Kidney capillary endothelial cell (primary cell): ENCODE data around the gene MRPL34.

ENCODE experiments used
- DNase-seq: peaks from one replicate; pipeline ENCODE4 v3.0.0-alpha.2; 2018; ENCODE audit warnings: low spot score

MRPL34 gene

GRCh38 chr19:17328517-17329365 lies 23.1 kb downstream of the MRPL34 start:
- no peak for DNase-seq

DNA sequence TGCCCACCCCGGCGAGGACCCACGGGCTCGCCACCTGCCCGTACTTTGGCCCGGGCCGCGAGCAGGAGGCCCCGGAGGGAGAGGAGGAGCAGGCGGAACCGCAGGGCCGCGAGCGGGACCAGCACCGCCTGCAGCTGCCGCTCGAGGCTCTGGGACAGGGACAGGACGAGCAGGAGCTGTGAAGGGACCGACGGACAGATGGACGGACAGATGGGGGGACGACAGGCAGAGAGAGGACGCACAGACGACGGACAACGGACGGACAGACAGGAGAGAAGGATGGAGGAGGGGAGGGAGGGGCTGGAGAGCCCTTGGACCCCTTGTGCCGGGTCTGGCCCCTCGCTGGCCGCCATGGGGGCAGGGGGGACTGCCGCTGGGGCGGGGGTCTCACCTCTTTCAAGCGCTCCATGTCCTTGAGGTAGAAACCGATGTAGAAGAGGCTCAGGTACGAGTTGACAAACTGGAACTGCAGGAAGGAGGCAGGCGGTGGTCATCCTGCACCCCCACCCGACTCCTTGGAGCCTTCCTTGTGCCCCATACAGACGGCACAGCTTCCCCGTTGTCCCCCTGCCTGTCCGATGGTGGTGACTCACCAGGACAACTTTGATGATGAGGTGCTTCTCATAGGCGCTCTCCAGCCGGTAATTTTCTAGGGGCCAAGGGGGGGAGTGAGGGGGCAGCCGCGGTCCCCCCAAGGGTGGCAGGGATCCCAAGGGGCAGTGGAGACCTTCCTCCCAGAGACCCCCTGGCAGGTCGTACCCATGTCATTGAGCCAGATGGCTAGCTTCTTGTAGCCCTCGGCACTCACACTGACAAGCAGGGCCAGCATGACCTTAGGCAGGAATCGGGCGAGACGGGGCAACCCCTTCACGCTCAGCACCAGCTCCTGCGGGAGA lies 23.9 kb downstream of the MRPL34 start:
- DNase-seq = no peak

DNA sequence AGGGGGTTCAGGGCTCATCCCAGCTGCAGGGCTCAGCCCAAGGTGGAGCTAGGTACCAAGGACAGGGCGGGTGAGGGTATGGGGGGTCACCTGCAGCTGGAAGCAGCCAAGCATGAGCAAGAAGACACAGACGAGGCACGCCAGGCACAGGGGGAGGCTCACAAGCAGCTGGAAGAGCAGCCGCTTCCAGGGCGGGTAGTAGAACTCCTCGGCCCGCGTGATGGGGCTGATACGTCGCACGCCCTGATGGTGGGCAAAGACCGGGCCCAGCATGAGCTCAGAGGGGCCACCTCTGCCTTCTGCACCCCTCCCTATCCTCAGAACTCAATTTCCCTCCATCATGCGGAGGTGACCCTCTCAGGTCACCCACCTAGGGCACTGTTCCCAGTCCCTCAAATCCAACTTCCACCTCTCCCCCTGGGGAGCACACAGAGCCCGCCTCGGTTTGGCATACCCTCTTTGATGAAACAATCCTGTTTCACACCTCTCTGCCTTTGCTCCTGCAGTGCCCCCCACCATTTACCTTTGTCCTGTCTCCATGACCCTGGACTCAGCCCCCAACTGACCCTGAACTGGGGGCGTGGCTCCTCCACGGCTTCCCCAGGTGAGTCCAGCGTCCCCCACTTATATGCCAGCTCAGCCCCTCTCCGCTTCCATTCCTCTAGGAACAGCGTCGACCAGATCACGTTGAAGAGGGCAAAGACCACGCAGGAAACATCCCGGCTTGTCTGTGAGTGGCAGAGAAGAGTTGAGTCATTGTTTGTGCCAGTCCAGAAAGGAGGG lies 24.8 kb downstream of the MRPL34 start:
- no peak for DNase-seq

DNA sequence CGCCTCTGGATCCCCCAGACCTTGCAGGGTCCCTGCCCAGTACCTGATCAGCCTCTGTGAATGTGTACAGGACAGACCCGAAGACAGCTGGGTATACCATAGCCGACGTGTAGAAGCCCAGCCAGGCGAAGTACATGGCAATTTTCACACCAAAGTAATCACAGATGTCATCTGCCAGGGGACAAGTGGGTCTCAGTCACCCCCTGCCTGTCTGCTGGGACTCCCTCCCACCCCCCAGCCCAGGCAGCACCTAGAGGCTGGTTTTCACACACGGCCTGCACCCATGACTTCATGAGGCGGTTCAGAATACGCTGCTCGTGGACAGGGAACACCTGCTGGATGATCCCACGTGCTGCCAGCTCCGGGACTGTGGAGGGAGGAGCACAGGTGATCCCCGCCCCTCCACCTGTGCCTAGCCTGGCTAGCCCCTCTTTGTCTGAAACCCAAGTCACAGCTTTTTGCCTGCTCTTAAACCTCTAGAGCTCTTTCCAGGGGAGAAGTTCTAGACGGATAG lies 25.4 kb downstream of the MRPL34 start:
- no peak for DNase-seq

- DNase-seq = no peak
Observed at GRCh38 chr19:17332360-17332676, 26.6 kb downstream of the MRPL34 start.

GRCh38 chr19:17332677-17333581 lies 27.3 kb downstream of the MRPL34 start:
- DNase-seq = peak; percentile 49

DNA sequence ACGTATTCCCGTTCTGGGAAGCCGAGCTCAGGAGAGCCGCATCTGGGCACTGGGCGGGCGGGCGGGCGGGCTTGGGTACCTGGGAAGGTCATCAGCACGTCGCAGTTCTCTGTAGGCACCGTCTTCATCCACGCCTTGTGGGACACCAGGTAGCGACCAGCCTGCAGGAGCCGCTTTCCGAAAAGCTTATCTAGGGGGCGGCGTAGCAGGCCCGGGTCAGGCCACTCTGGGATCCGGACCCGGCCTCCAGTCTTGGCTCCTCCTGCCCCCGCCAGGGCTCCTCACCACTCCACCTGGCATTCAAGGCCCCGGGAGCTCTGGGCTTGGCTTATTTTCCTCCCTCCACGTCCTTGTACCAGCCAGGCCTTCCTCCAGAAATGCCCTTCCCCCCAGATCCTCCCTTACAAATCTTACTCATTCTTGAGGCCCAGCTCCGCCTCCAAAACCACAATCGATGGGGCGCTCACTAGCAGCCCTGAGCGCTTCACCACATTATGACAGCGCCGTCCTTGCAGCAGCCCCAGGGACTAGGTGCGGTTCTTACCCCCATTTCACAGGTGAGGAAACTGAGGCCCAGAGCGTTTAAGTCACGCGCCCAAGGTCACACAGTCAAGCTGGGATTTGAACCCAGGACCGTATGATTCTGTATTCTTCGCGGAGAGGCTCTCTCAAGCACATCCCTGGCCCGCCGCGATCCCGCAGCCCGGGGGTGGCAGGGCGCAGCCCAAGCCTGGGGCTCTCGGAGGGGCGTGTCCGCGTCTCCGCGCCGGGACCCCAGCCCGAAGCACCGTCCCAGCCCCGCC lies 28.1 kb downstream of the MRPL34 start:
- DNase-seq = no peak

DNA sequence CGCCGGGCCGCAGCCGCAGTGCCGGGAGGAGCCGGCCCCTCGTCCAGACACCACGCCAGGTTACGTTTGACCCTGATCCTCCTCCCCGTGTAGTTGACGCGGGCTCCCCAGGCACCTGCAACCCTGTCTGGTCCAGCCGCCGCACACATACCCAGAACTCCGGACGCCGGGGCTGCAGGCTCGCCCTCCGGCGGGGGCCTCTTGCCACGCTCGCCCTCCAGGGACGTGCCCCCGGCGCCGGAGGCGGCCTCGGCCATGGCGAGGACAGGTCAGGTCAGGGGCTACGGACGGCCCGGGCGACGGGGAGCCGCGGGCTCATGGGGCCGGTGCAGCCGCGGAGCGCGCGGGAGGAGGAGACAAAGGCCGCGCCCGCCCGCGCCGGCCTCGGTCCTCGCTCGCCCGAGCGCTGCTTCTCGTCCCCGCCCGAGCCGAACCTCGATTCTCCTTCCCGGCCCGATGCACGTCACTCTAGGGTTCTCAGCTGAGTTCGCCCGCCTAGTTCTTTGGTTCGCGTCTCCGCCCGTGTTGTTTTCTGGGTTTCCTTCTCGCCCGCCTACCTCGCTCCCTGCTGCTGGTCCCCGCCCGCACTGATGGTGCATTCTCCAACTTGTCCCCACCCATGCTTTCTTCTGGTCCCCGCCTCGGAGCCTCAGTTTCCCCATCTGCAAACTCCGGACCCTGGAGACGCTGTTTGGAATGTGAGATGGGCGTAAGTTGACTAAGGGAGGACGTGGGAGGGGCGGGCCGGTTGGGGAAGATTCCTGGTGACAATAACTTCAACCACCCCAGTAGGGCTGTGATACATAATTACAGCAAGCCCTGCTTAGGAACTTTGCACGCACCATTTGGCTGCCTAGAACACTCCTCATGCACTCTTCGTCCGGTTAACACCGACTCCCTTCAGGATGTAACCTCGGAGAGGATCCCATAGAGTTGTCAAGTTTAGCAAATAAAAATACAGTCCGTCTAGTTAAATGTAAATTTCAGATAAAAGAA lies 29.0 kb downstream of the MRPL34 start, which contains the start of gene ANO8:
Gene ANO8, minus strand, starts transcription at position 442 of the 996 bp plus-strand sequence. Its CDS starts 185 bp downstream, at position 257.
- peak; percentile 96 for DNase-seq

DNA sequence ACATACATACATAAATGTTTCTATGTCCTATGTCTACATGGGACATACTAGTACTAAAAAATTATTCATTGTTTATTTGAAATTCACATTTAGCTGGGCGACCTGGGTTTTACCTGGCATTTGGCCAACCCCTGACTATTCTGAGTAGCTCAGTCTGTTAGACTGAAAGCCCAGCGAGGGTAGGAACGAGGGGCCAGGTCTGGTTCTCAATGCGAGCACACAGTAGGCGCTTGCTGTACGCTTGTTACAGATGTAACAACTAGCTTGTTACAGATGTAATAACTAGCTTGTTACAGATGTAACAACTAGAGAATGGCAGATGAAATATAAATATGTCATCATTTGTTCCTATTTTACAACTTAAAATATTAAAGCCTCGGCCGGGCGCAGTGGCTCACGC lies 29.9 kb downstream of the MRPL34 start:
- no peak for DNase-seq

DNA sequence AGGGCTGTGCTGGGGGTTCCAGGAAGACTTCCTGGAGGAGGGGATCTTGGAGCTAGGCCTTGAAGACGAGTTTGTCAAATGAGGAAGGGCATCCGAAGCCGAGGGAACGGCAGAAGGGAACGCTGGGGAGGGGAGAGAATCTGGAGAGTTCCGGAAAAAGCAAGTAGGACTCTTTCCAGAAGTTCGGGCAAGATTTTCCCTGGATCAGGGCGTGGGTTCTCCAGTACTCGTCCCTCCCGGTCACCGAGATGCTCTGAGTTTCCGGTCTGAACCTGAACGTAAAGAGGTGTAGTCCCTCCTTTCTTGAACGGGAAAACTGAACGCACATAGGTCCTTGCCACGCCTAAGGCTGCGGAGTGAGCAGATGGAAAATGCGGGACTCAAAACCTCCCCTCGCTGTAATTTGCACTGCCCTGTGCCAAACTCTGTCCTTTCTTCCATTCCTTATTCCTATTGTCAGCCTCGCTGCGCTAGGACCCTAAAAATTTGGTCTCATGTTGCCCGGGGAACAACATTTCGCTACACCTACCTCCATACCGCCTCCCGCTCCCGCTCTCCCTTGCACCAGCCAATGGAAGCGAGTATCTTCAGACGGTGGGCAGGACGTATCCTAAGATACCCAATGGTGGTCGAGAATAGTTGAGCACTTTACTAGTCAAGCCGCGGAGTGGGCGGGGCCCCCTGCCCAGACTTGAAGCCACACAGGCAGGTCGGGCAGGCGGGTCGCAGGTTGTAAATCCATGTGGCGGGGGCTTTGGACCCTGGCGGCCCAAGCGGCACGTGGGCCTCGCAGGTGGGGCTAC lies 31.4 kb downstream of the MRPL34 start, which contains the start of gene GTPBP3:
Gene GTPBP3, plus strand, starts transcription at position 682 of the 803 bp plus-strand sequence. Its CDS starts 59 bp downstream, at position 741.
- peak; percentile 99 for DNase-seq

GRCh38 chr19:17337675-17338432 lies 32.2 kb downstream of the MRPL34 start:
- DNase-seq = no peak

GRCh38 chr19:17338433-17339078 lies 32.9 kb downstream of the MRPL34 start:
- DNase-seq = no peak

GRCh38 chr19:17339088-17339741 lies 33.5 kb downstream of the MRPL34 start:
- DNase-seq = no peak

- DNase-seq = no peak
Observed at GRCh38 chr19:17340302-17340870, 34.7 kb downstream of the MRPL34 start.

GRCh38 chr19:17340871-17341357 lies 35.2 kb downstream of the MRPL34 start:
- no peak for DNase-seq
